Activated CD4-positive, alpha-beta T cell treated with anti-CD3 and anti-CD28 coated beads, Interleukin-2, amount 10 ng/mL, durations not matched to agents 7 days and 5 days (primary cell): ENCODE measurements around the gene ADAP1. TPM values are rescaled to one million over a fixed set of nuclear protein-coding genes. Genes with fewer than 3 reads are reported as not detected.

Source experiments
- CTCF ChIA-PET: fragments of 350-600 bp; sonication (Branson Sonifier 250); formaldehyde crosslinking; loops from one replicate; lab custom pipeline; 2021; ENCODE audit warnings: antibody characterized with exemption; lab: Charles Lee
- POLR2A ChIA-PET: fragments of 350-600 bp; sonication (Branson Sonifier 250); formaldehyde crosslinking; loops from one replicate; lab custom pipeline; 2021; ENCODE audit warnings: antibody characterized with exemption; lab: Charles Lee
- DNase-seq: peaks from one replicate; pipeline ENCODE4 v3.0.0-alpha.2; 2020
- H3K27ac Mint-ChIP-seq: one replicate; pipeline ENCODE4 v1.8.0; 2021; ENCODE audit warnings: mild to moderate bottlenecking, moderate library complexity, mixed read lengths
- H3K27me3 Mint-ChIP-seq: one replicate; pipeline ENCODE4 v1.8.0; 2021; ENCODE audit warnings: mixed read lengths
- H3K36me3 Mint-ChIP-seq: one replicate; pipeline ENCODE4 v1.8.0; 2021; ENCODE audit warnings: low read depth, mixed read lengths
- H3K4me1 Mint-ChIP-seq: one replicate; pipeline ENCODE4 v1.8.0; 2021; ENCODE audit warnings: mixed read lengths
- H3K4me3 Mint-ChIP-seq: one replicate; pipeline ENCODE4 v1.8.0; 2021; ENCODE audit warnings: mild to moderate bottlenecking, moderate library complexity, mixed read lengths
- H3K9me3 Mint-ChIP-seq: one replicate; pipeline ENCODE4 v1.8.0; 2021; ENCODE audit warnings: mixed read lengths
- total RNA-seq, 2 experiments: library from RNA; stranded (reverse); gene quantifications; one replicate each; pipeline ENCODE4 v1.2.3, GENCODE V29; 2021

ADAP1 gene
- total RNA-seq, 2 experiments from 2014 or later: 12.4 to 13.5 TPM

- peaks cover 12% of the 10 kb centered on the region for H3K36me3 Mint-ChIP-seq
Observed at GRCh38 chr7:883055-884021, 71.1 kb downstream of the ADAP1 start.

GRCh38 chr7:882336-883035, 72.0 kb downstream of the ADAP1 start:
- CTCF ChIA-PET: no interaction called here

More at GRCh38 chr7:883055-884021, 71.1 kb downstream of the ADAP1 start:
- no peak for DNase-seq
- ChIA-PET POLR2A (no interaction called here), CTCF (no interaction called here)
- Mint-ChIP-seq H3K4me1 (peaks cover 12% of the 10 kb centered on the region), H3K4me3 (no peak overlapping the region), H3K27ac (no peak overlapping the region), H3K27me3 (no peaks in the 10 kb centered on the region), H3K9me3 (no peaks in the 10 kb centered on the region)

GRCh38 chr7:881441-882234, 72.8 kb downstream of the ADAP1 start:
- POLR2A ChIA-PET: no interaction called here
- CTCF ChIA-PET: no interaction called here
- H3K9me3 Mint-ChIP-seq: no peaks in the 10 kb centered on the region

More at GRCh38 chr7:882336-883035, 72.0 kb downstream of the ADAP1 start:
- Mint-ChIP-seq H3K9me3 (no peaks in the 10 kb centered on the region), H3K4me1 (peaks cover 18% of the 10 kb centered on the region), H3K27ac (no peak overlapping the region), H3K36me3 (peaks cover 5% of the 10 kb centered on the region), H3K4me3 (no peak overlapping the region), H3K27me3 (no peaks in the 10 kb centered on the region)
- DNase-seq: no peak
- POLR2A ChIA-PET: no interaction called here

GRCh38 chr7:880450-880849, 74.0 kb downstream of the ADAP1 start:
- ChIA-PET CTCF (no interaction called here), POLR2A (no interaction called here)
- Mint-ChIP-seq H3K9me3 (no peaks in the 10 kb centered on the region), H3K4me3 (no peak overlapping the region), H3K27me3 (no peaks in the 10 kb centered on the region), H3K36me3 (peaks cover 4% of the 10 kb centered on the region), H3K4me1 (peaks cover 18% of the 10 kb centered on the region), H3K27ac (no peak overlapping the region)
- no peak for DNase-seq

More at GRCh38 chr7:881441-882234, 72.8 kb downstream of the ADAP1 start:
- Mint-ChIP-seq H3K27ac (no peak overlapping the region), H3K36me3 (peaks cover 4% of the 10 kb centered on the region), H3K4me1 (peaks cover 18% of the 10 kb centered on the region), H3K4me3 (no peak overlapping the region), H3K27me3 (no peaks in the 10 kb centered on the region)
- DNase-seq: no peak

GRCh38 chr7:879706-880105, 74.8 kb downstream of the ADAP1 start:
- H3K4me1 Mint-ChIP-seq: peaks cover 22% of the 10 kb centered on the region
- no peaks in the 10 kb centered on the region for H3K9me3 Mint-ChIP-seq
- ChIA-PET CTCF (no interaction called here), POLR2A (no interaction called here)
- H3K36me3 Mint-ChIP-seq: peaks cover 4% of the 10 kb centered on the region
- no peak overlapping the region for H3K4me3 Mint-ChIP-seq
- no peak overlapping the region for H3K27ac Mint-ChIP-seq
- DNase-seq: no peak
- no peaks in the 10 kb centered on the region for H3K27me3 Mint-ChIP-seq

GRCh38 chr7:879093-879492, 75.4 kb downstream of the ADAP1 start:
- Mint-ChIP-seq H3K27me3 (no peaks in the 10 kb centered on the region), H3K4me3 (peak overlapping the region; percentile 33), H3K27ac (no peak overlapping the region), H3K36me3 (peaks cover 4% of the 10 kb centered on the region), H3K4me1 (peaks cover 22% of the 10 kb centered on the region), H3K9me3 (no peaks in the 10 kb centered on the region)
- ChIA-PET POLR2A (no interaction called here), CTCF (no interaction called here)
- DNase-seq: no peak

GRCh38 chr7:877312-878232, 76.9 kb downstream of the ADAP1 start:
- DNase-seq: peak; percentile 23

GRCh38 chr7:876972-877311, 77.5 kb downstream of the ADAP1 start:
- ChIA-PET POLR2A (no interaction called here), CTCF (interaction anchor here (1.0 kb wide), 1 partner anchor 98 kb away, joined by 3 read pairs; the partner anchor contains the start of gene COX19)
- Mint-ChIP-seq H3K27ac (peak overlapping the region; percentile 92), H3K36me3 (peaks cover 22% of the 10 kb centered on the region), H3K4me1 (peaks cover 36% of the 10 kb centered on the region), H3K4me3 (peak overlapping the region; percentile 86), H3K27me3 (no peaks in the 10 kb centered on the region), H3K9me3 (no peaks in the 10 kb centered on the region)
- DNase-seq: peak; percentile 38

More at GRCh38 chr7:877312-878232, 76.9 kb downstream of the ADAP1 start:
- Mint-ChIP-seq H3K4me1 (peaks cover 35% of the 10 kb centered on the region), H3K36me3 (peaks cover 15% of the 10 kb centered on the region), H3K27me3 (no peaks in the 10 kb centered on the region), H3K27ac (peak overlapping the region; percentile 92), H3K9me3 (no peaks in the 10 kb centered on the region), H3K4me3 (peak overlapping the region; percentile 86)
- ChIA-PET POLR2A (interaction anchor here (0.6 kb wide), 1 partner anchor 306 kb away, joined by 8 read pairs; no protein-coding TSS in a partner anchor), CTCF (interaction anchor here (1.0 kb wide), 1 partner anchor 98 kb away, joined by 3 read pairs; the partner anchor contains the start of gene COX19)

- no peaks in the 10 kb centered on the region for H3K9me3 Mint-ChIP-seq
- ChIA-PET CTCF (interaction anchor here (1.0 to 1.3 kb wide), 2 partner anchors 63 to 99 kb away, joined by 3 to 4 read pairs; partner anchors contain the start of gene COX19), POLR2A (interaction anchor here (0.5 kb wide), 1 partner anchor 529 kb away, joined by 3 read pairs; no protein-coding TSS in a partner anchor)
- peak within 1 kb of the TSS; percentile 92 for H3K27ac Mint-ChIP-seq
- H3K4me1 Mint-ChIP-seq: peaks cover 36% of the 10 kb centered on the region
- peaks cover 25% of the 10 kb centered on the region for H3K36me3 Mint-ChIP-seq
- peak within 1 kb of the TSS; percentile 86 for H3K4me3 Mint-ChIP-seq
- peak; percentile 93 for DNase-seq
- no peaks in the 10 kb centered on the region for H3K27me3 Mint-ChIP-seq
Observed at GRCh38 chr7:876077-876971, 78.2 kb downstream of the ADAP1 start, which contains the start of gene GET4. TSS of gene GET4 (plus strand) at chr7:876554. CDS start at chr7:876646, 92 bp downstream.

GRCh38 chr7:875476-876076, 78.9 kb downstream of the ADAP1 start:
- peak overlapping the region; percentile 19 for H3K4me3 Mint-ChIP-seq
- no peaks in the 10 kb centered on the region for H3K27me3 Mint-ChIP-seq
- ChIA-PET POLR2A (interaction anchor here (0.5 kb wide), 1 partner anchor 529 kb away, joined by 3 read pairs; no protein-coding TSS in a partner anchor), CTCF (interaction anchor here (0.6 to 1.9 kb wide), 4 partner anchors 62 to 207 kb away, joined by 3 to 7 read pairs (median 4); no protein-coding TSS in a partner anchor)
- H3K4me1 Mint-ChIP-seq: peaks cover 36% of the 10 kb centered on the region
- peaks cover 26% of the 10 kb centered on the region for H3K36me3 Mint-ChIP-seq
- H3K9me3 Mint-ChIP-seq: no peaks in the 10 kb centered on the region
- H3K27ac Mint-ChIP-seq: peak overlapping the region; percentile 77
- DNase-seq: no peak
